GM21528 (cell line): ENCODE measurements around the gene CLOCK.

Experiments
- ATAC-seq: cut with Tn5 transposase; IDR thresholded peaks from one replicate; pipeline ENCODE4 v1.9.1; 2021; ENCODE audit warnings: mild to moderate bottlenecking, moderate library complexity; ENCODE audit not compliant: unreplicated experiment, low FRiP score

The CLOCK gene

GRCh38 chr4:55395218-55395528 lies 151.5 kb downstream of the CLOCK start:
- ATAC-seq: peak; percentile 0

- ATAC-seq: no peak
Measured at GRCh38 chr4:55393461-55394320, 153.0 kb downstream of the CLOCK start.

- ATAC-seq: no peak
Measured at GRCh38 chr4:55386840-55387239, 159.9 kb downstream of the CLOCK start.

GRCh38 chr4:55386073-55386472 lies 160.6 kb downstream of the CLOCK start:
- ATAC-seq: no peak

- no peak for ATAC-seq
Measured at GRCh38 chr4:55385201-55385649, 161.5 kb downstream of the CLOCK start.

- no peak for ATAC-seq
Measured at GRCh38 chr4:55382488-55383003, 164.2 kb downstream of the CLOCK start.

GRCh38 chr4:55381502-55381901 lies 165.2 kb downstream of the CLOCK start:
- no peak for ATAC-seq

GRCh38 chr4:55380576-55380975 lies 166.1 kb downstream of the CLOCK start:
- ATAC-seq: no peak

- ATAC-seq: no peak
Measured at GRCh38 chr4:55378617-55379467, 167.9 kb downstream of the CLOCK start.
